Measurements from ENCODE around the gene EXOC6.

- TF ChIP-seq, protein P1, sequence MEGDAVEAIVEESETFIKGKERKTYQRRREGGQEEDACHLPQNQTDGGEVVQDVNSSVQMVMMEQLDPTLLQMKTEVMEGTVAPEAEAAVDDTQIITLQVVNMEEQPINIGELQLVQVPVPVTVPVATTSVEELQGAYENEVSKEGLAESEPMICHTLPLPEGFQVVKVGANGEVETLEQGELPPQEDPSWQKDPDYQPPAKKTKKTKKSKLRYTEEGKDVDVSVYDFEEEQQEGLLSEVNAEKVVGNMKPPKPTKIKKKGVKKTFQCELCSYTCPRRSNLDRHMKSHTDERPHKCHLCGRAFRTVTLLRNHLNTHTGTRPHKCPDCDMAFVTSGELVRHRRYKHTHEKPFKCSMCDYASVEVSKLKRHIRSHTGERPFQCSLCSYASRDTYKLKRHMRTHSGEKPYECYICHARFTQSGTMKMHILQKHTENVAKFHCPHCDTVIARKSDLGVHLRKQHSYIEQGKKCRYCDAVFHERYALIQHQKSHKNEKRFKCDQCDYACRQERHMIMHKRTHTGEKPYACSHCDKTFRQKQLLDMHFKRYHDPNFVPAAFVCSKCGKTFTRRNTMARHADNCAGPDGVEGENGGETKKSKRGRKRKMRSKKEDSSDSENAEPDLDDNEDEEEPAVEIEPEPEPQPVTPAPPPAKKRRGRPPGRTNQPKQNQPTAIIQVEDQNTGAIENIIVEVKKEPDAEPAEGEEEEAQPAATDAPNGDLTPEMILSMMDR (IDR thresholded peaks at IDR 0.05; ENCODE audit: poor library complexity, severe bottlenecking) = no peak
- TF ChIP-seq EZH2 (IDR thresholded peaks at IDR 0.05; ENCODE audit: borderline replicate concordance, insufficient read depth, low read length, poor library complexity, severe bottlenecking) (no peak), EP300 (conservative IDR thresholded peaks at IDR 0.05; ENCODE audit: poor library complexity, severe bottlenecking) (no peak), TAF1 (IDR thresholded peaks at IDR 0.05; ENCODE audit: low read depth) (no peak), RAD21 (conservative IDR thresholded peaks at IDR 0.05) (no peak), SMC3 (conservative IDR thresholded peaks at IDR 0.05; ENCODE audit: poor library complexity) (no peak)
These were observed 281 bp upstream of the EXOC6 start for GRCh38 chr10:92848037-92848440.

All from neural cell (in vitro differentiated cells).